NCI-H748 (cell line): ENCODE data around the gene PALMD.

Experiments used
- DNase-seq: peaks from one replicate; lab custom pipeline; 2025; ENCODE audit not compliant: unreplicated experiment; lab: John Stamatoyannopoulos, UW

PALMD gene

GRCh38 chr1:99691175-99691574 is 45.3 kb downstream of the PALMD start:
- no peak for DNase-seq

GRCh38 chr1:99696616-99697015 is 50.7 kb downstream of the PALMD start:
- DNase-seq = no peak

- no peak for DNase-seq
Measured at GRCh38 chr1:99697580-99697979, 51.7 kb downstream of the PALMD start.

- no peak for DNase-seq
Measured at GRCh38 chr1:99700020-99700419, 54.1 kb downstream of the PALMD start.

- DNase-seq = no peak
Measured at GRCh38 chr1:99702221-99702620, 56.3 kb downstream of the PALMD start.

- peak; percentile 64 for DNase-seq
Measured at GRCh38 chr1:99704356-99704816, 58.5 kb downstream of the PALMD start.

- no peak for DNase-seq
Measured at GRCh38 chr1:99705385-99705784, 59.5 kb downstream of the PALMD start.

GRCh38 chr1:99707535-99708142 is 61.7 kb downstream of the PALMD start:
- peak; percentile 62 for DNase-seq

- no peak for DNase-seq
Measured at GRCh38 chr1:99710994-99711393, 65.1 kb downstream of the PALMD start.

- no peak for DNase-seq
Measured at GRCh38 chr1:99713006-99713405, 67.1 kb downstream of the PALMD start.

- no peak for DNase-seq
Measured at GRCh38 chr1:99717005-99717404, 71.1 kb downstream of the PALMD start.

- no peak for DNase-seq
Measured at GRCh38 chr1:99723251-99723650, 77.3 kb downstream of the PALMD start.

- no peak for DNase-seq
Measured at GRCh38 chr1:99725996-99726395, 80.1 kb downstream of the PALMD start.

- DNase-seq = no peak
Measured at GRCh38 chr1:99726407-99726806, 80.5 kb downstream of the PALMD start.

- no peak for DNase-seq
Measured at GRCh38 chr1:99726818-99727217, 80.9 kb downstream of the PALMD start.

GRCh38 chr1:99727575-99728185 is 81.8 kb downstream of the PALMD start:
- DNase-seq = no peak

GRCh38 chr1:99728494-99729235 is 82.8 kb downstream of the PALMD start:
- DNase-seq = peak; percentile 5

- no peak for DNase-seq
Measured at GRCh38 chr1:99731384-99731783, 85.5 kb downstream of the PALMD start.

- no peak for DNase-seq
Measured at GRCh38 chr1:99735852-99736251, 89.9 kb downstream of the PALMD start.

- peak; percentile 33 for DNase-seq
Measured at GRCh38 chr1:99737016-99737415, 91.1 kb downstream of the PALMD start.

- DNase-seq = no peak
Measured at GRCh38 chr1:99738858-99739465, 93.0 kb downstream of the PALMD start.

- no peak for DNase-seq
Measured at GRCh38 chr1:99740141-99740540, 94.2 kb downstream of the PALMD start.
